ENCODE measurements around the gene ATP2C2. TPM values are rescaled to one million over a fixed set of nuclear protein-coding genes. Genes with fewer than 3 reads are reported as not detected.

ATP2C2 gene
- total RNA-seq, 4 donors from 2014 or later = 12.9 to 26.9 (median 18.6) TPM

DNA sequence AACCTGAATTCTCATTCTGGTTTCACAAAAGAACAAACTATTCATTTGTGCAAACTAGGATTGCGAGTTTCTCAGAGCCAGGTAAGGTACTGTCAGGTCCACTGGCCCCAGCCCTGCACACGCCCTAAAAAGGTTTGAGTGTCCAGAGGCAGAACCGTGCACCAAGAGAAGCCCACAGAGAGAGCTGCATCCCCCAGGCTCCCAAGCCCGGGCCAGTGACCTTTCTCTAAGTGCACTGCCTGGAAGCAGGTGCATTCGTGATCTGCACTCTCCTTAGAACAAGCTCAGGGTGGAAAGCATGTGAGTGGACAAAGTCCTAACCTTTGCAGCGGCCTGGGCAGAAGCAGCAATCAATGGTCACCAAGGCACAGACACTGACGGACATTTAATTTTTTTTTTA is 109.3 kb downstream of the ATP2C2 start:
- TF ChIP-seq POLR2A (IDR thresholded peaks at IDR 0.05) = no peak
- TF ChIP-seq, protein P1, sequence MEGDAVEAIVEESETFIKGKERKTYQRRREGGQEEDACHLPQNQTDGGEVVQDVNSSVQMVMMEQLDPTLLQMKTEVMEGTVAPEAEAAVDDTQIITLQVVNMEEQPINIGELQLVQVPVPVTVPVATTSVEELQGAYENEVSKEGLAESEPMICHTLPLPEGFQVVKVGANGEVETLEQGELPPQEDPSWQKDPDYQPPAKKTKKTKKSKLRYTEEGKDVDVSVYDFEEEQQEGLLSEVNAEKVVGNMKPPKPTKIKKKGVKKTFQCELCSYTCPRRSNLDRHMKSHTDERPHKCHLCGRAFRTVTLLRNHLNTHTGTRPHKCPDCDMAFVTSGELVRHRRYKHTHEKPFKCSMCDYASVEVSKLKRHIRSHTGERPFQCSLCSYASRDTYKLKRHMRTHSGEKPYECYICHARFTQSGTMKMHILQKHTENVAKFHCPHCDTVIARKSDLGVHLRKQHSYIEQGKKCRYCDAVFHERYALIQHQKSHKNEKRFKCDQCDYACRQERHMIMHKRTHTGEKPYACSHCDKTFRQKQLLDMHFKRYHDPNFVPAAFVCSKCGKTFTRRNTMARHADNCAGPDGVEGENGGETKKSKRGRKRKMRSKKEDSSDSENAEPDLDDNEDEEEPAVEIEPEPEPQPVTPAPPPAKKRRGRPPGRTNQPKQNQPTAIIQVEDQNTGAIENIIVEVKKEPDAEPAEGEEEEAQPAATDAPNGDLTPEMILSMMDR (IDR thresholded peaks at IDR 0.05) = no peak
- 76 to 86% methylated on average over 7 of the region's 7 CpGs for WGBS, 2 donors
- DNase-seq = no peak
- Histone ChIP-seq H3K9me3 (no peaks in the 10 kb centered on the region), H3K4me3 (replicated peaks in 1 of 3) (no peak overlapping the region), H3K4me1 (no peaks in the 10 kb centered on the region), H3K27ac (no peak overlapping the region), H3K36me3 (no peaks in the 10 kb centered on the region), H3K27me3 (no peaks in the 10 kb centered on the region)
- intact Hi-C loops (cut with DNase I) = no loop called here

DNA sequence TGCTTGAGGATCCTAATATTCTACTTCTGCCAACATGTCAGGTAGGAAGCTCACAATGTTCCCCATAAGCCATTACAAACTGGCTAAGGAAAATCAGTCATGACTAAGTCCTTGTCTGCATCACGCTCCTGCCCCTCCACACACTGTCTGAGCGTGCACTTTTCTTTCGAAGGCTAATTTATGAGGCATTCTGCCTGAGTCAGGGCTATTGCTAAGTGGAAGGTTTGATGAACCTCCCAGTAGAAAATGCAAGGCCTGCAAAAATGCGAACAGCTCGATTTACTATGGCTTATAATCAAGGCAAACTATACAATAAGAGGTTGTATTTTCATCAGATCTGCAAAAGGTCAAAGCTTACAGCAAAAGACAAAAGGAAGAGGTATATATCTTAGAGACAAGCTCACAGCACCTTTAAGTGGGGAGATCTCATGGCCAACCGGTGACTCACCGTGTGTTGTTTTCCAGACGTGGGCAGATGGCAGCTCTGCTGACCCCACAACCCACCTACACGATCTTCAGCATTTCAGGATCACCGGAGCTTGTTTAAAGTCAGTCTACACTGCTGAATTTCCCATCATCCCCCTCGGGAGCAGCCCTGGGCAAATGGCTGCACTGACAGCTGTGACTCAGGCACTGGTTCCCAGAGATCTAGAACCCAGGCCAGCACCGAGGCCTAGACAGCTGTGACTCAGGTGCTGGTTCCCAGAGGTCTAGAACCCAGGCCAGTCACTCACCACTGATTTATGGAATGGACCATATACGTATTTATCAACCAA is 110.0 kb downstream of the ATP2C2 start:
- no peak for DNase-seq
- Histone ChIP-seq H3K4me3 (replicated peaks in 1 of 3) (no peak overlapping the region), H3K27me3 (no peaks in the 10 kb centered on the region), H3K4me1 (no peaks in the 10 kb centered on the region), H3K9me3 (no peaks in the 10 kb centered on the region), H3K27ac (no peak overlapping the region), H3K36me3 (no peaks in the 10 kb centered on the region)
- 90 to 96% methylated on average over 13 of the region's 13 CpGs for WGBS, 2 donors
- no peak for TF ChIP-seq POLR2A (IDR thresholded peaks at IDR 0.05)
- TF ChIP-seq, protein P1 (IDR thresholded peaks at IDR 0.05) = no peak
- intact Hi-C loops (cut with DNase I) = no loop called here

DNA sequence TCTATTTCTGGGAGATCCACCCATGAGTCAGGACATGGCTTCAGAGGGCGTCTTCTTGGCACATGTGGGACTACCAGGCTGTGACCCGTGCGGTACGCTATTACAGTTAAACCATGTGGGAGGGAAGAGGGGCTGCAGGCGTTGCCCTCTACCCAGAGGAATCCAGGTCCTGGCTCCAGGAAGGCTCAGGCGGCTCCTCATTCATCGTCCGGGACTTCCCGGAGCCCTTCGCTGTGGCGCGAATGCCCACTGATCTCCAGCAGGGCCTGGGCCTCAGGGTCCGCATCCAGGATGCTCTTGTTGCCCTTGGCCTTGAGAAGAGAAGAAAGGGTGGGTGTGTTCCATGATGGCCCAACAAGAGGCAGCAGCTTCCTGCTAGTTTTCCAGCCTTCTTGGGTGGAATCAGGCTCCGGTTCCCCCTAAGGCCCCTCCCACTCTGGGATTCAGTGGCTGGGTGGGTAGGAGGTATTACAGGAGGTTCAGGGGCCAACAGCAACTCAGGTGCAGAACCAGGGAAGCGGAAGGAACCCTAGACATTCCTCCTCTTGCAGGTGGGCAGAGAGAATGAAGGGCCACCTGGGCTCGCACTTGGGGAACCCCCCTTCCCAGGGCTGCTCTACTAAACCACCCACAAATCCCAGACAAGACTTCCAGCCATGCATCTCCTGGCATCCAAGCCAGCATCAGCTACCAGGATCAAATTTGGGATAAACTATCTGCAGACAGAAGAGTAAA is 111.5 kb downstream of the ATP2C2 start:
- H3K4me3 ChIP-seq (replicated peaks in 1 of 3) = no peak overlapping the region
- no peak for DNase-seq
- 95 to 96% methylated on average over 14 to 16 of the region's 16 CpGs for WGBS, 2 donors
- no peak overlapping the region for H3K27ac ChIP-seq
- TF ChIP-seq, protein P1 (IDR thresholded peaks at IDR 0.05) = no peak
- no peak for TF ChIP-seq POLR2A (IDR thresholded peaks at IDR 0.05)
- no peaks in the 10 kb centered on the region for H3K9me3 ChIP-seq
- H3K27me3 ChIP-seq = no peaks in the 10 kb centered on the region
- H3K36me3 ChIP-seq = peaks cover 0 to 2% of the 10 kb centered on the region in 2 donors
- H3K4me1 ChIP-seq = no peaks in the 10 kb centered on the region
- intact Hi-C loops (cut with DNase I) = loop anchor here (10.0 kb wide), 2 partner anchors 285 to 395 kb away; partner anchors contain the start of gene ADAD2

DNA sequence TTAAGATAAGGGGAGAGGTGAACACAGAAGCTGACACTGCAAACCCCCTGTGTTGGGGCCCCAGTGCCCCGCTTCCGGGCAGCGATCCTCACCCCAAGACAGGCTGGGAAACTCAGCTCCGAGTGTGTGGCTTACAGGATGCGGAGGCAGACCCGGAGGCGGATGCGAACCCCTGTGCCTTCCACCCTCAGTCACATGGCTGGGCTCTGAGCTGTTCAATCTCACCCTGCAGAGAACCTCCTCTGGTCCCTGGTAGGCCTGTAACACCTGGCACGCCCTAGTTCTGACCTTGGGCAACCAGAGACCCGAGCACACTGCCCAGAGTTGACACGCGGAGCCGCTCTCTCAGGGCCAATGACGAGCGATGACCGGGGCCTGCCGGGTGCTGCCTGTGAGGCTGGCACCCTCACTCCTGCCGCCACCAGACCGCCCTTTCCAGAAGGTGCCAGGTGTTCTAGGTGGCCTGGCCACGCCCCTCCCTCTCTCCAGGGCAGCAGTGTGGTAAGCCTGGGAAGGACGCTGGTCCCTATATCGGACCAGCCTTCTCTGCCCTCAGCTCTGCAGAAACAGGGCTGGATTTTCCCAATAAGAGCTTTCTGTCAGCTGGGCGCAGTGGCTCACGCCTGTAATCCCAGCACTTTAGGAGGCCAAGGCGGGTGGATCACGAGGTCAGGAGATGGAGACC is 112.9 kb downstream of the ATP2C2 start:
- no peaks in the 10 kb centered on the region for H3K9me3 ChIP-seq
- no peak overlapping the region for H3K27ac ChIP-seq
- intact Hi-C loops (cut with DNase I) = loop anchor here (10.0 kb wide), 2 partner anchors 286 to 396 kb away; partner anchors contain the start of gene ADAD2
- TF ChIP-seq, protein P1 (IDR thresholded peaks at IDR 0.05) = no peak
- DNase-seq = no peak
- no peaks in the 10 kb centered on the region for H3K4me1 ChIP-seq
- H3K4me3 ChIP-seq (replicated peaks in 1 of 3) = no peak overlapping the region
- peaks cover 0 to 7% of the 10 kb centered on the region in 2 donors for H3K36me3 ChIP-seq
- WGBS, 2 donors = 88 to 92% methylated on average over 19 to 25 of the region's 26 CpGs
- H3K27me3 ChIP-seq = no peaks in the 10 kb centered on the region
